H9 (cell line): ENCODE results near the gene HRNR. TPM values are rescaled to one million over a fixed set of nuclear protein-coding genes. Genes with fewer than 3 reads are reported as not detected.

Experiments used
- DNase-seq: peaks from one replicate; pipeline ENCODE4 v3.0.0-alpha.2; 2017
- H2AFZ ChIP-seq: one replicate; pipeline ENCODE4 v1.6.1; 2013; ENCODE audit warnings: mild to moderate bottlenecking, low read length, control low read depth, moderate library complexity
- H2AK5ac ChIP-seq: 2 replicates; pipeline ENCODE4 v1.6.1; 2013; ENCODE audit warnings: low read length, control low read depth, mixed read lengths; ENCODE audit not compliant: insufficient read length
- H2BK120ac ChIP-seq: one replicate; pipeline ENCODE4 v1.6.1; 2013; ENCODE audit warnings: low read depth, mild to moderate bottlenecking, low read length, control low read depth, inconsistent platforms; ENCODE audit not compliant: poor library complexity, severe bottlenecking
- H2BK12ac ChIP-seq: 2 replicates; pipeline ENCODE4 v1.6.1; 2013; ENCODE audit warnings: low read length, control low read depth, mixed read lengths, low read depth; ENCODE audit not compliant: insufficient read length
- H2BK15ac ChIP-seq: 2 replicates; pipeline ENCODE4 v1.6.1; 2013; ENCODE audit warnings: low read depth, low read length, control low read depth
- H2BK20ac ChIP-seq: one replicate; pipeline ENCODE4 v1.6.1; 2013; ENCODE audit warnings: low read depth, mild to moderate bottlenecking, low read length, control low read depth, inconsistent platforms; ENCODE audit not compliant: poor library complexity, severe bottlenecking
- H2BK5ac ChIP-seq: 2 replicates; pipeline ENCODE4 v1.6.1; 2013; ENCODE audit warnings: low read length, control low read depth, mixed read lengths; ENCODE audit not compliant: insufficient read length
- H3K14ac ChIP-seq: 2 replicates; pipeline ENCODE4 v1.6.1; 2013; ENCODE audit warnings: low read length, control low read depth; ENCODE audit not compliant: insufficient read depth
- H3K18ac ChIP-seq: 2 replicates; pipeline ENCODE4 v1.6.1; 2013; ENCODE audit warnings: low read depth, mild to moderate bottlenecking, mixed read lengths, low read length, control low read depth; ENCODE audit not compliant: insufficient read length
- H3K23ac ChIP-seq: 2 replicates; pipeline ENCODE4 v1.6.1; 2013; ENCODE audit warnings: low read length, control low read depth, mixed read lengths, low read depth; ENCODE audit not compliant: insufficient read length
- H3K23me2 ChIP-seq: 2 replicates; pipeline ENCODE4 v1.6.1; 2013; ENCODE audit warnings: low read depth, mild to moderate bottlenecking, mixed read lengths, low read length, control low read depth; ENCODE audit not compliant: insufficient read length, poor library complexity, severe bottlenecking
- H3K27ac ChIP-seq: 2 replicates; pipeline ENCODE4 v1.5.1; 2013; ENCODE audit warnings: low read length, control low read depth, mixed read lengths, low read depth; ENCODE audit not compliant: insufficient read length
- H3K27me3 ChIP-seq: 2 replicates; pipeline ENCODE4 v1.6.1; 2013; ENCODE audit warnings: low read length, control low read depth, inconsistent platforms; ENCODE audit not compliant: insufficient read depth
- H3K4ac ChIP-seq: 2 replicates; pipeline ENCODE4 v1.6.1; 2013; ENCODE audit warnings: low read depth, mild to moderate bottlenecking, control low read depth, inconsistent platforms, low read length, moderate library complexity
- H3K4me1 ChIP-seq: 2 replicates; pipeline ENCODE4 v1.6.1; 2013; ENCODE audit warnings: low read length, control low read depth, inconsistent platforms; ENCODE audit not compliant: insufficient read depth
- H3K4me2 ChIP-seq: 2 replicates; pipeline ENCODE4 v1.6.1; 2013; ENCODE audit warnings: low read length, control low read depth, mixed read lengths; ENCODE audit not compliant: insufficient read length, insufficient read depth
- H3K56ac ChIP-seq: 2 replicates; pipeline ENCODE4 v1.6.1; 2013; ENCODE audit warnings: low read depth, mild to moderate bottlenecking, mixed read lengths, low read length, control low read depth; ENCODE audit not compliant: insufficient read length
- H3K79me1 ChIP-seq: 2 replicates; pipeline ENCODE4 v1.6.1; 2013; ENCODE audit warnings: low read depth, mild to moderate bottlenecking, moderate library complexity, low read length, control low read depth, inconsistent platforms; ENCODE audit not compliant: insufficient read depth, poor library complexity, severe bottlenecking
- H3K79me2 ChIP-seq: 2 replicates; pipeline ENCODE4 v1.6.1; 2013; ENCODE audit warnings: low read length, control low read depth, inconsistent platforms; ENCODE audit not compliant: insufficient read depth
- H3K9ac ChIP-seq: 2 replicates; pipeline ENCODE4 v1.6.1; 2013; ENCODE audit warnings: low read length, control low read depth, mixed read lengths; ENCODE audit not compliant: insufficient read length; ENCODE audit errors: extremely low read depth
- H3K9me3 ChIP-seq: one replicate; pipeline ENCODE4 v1.6.1; 2013; ENCODE audit warnings: low read depth, low read length, inconsistent platforms; ENCODE audit not compliant: control insufficient read depth
- H3T11ph ChIP-seq: one replicate; pipeline ENCODE4 v1.6.1; 2013; ENCODE audit warnings: mild to moderate bottlenecking, low read length, control low read depth, inconsistent platforms
- H4K20me1 ChIP-seq: one replicate; pipeline ENCODE4 v1.6.1; 2013; ENCODE audit not compliant: control insufficient read depth, insufficient read length, insufficient read depth
- H4K5ac ChIP-seq: 2 replicates; pipeline ENCODE4 v1.6.1; 2013; ENCODE audit warnings: low read depth, mild to moderate bottlenecking, mixed read lengths, low read length, control low read depth; ENCODE audit not compliant: insufficient read length
- H4K8ac ChIP-seq: replicated peaks from 2 replicates; pipeline ENCODE4 v1.6.1; 2013; ENCODE audit warnings: low read length, control low read depth, mixed read lengths, low read depth; ENCODE audit not compliant: insufficient read length
- H4K91ac ChIP-seq: 2 replicates; pipeline ENCODE4 v1.6.1; 2013; ENCODE audit warnings: low read depth, mild to moderate bottlenecking, moderate library complexity, mixed read lengths, low read length, control low read depth; ENCODE audit not compliant: insufficient read length
- H3K27ac Mint-ChIP-seq, 3 experiments: 2 replicates in 2 of 3; 3 replicates in 1 of 3; pipeline ENCODE4 v1.8.0; 2020 to 2021; ENCODE audit warnings: mixed read lengths in 3 of 3, mild to moderate bottlenecking in 1 of 3, moderate library complexity in 1 of 3
- H3K27me3 Mint-ChIP-seq: 2 replicates; pipeline ENCODE4 v1.8.0; 2021; ENCODE audit warnings: low read depth, mild to moderate bottlenecking, moderate library complexity, mixed read lengths
- H3K36me3 Mint-ChIP-seq, 3 experiments: 2 replicates in 2 of 3; 3 replicates in 1 of 3; pipeline ENCODE4 v1.8.0; 2020 to 2021; ENCODE audit warnings: low read depth in 3 of 3, mixed read lengths in 3 of 3; ENCODE audit not compliant: insufficient read depth in 1 of 3
- H3K4me1 Mint-ChIP-seq, 2 experiments: 2 replicates each; pipeline ENCODE4 v1.8.0; 2020; ENCODE audit warnings: mixed read lengths in 2 of 2
- H3K4me3 Mint-ChIP-seq, 2 experiments: 2 replicates in 1 of 2; 3 replicates in 1 of 2; pipeline ENCODE4 v1.8.0; 2020 to 2021; ENCODE audit warnings: mild to moderate bottlenecking in 2 of 2, mixed read lengths in 2 of 2, moderate library complexity in 1 of 2
- H3K9me3 Mint-ChIP-seq, 2 experiments: 2 replicates in 1 of 2; 3 replicates in 1 of 2; pipeline ENCODE4 v1.8.0; 2020; ENCODE audit warnings: mild to moderate bottlenecking in 2 of 2, mixed read lengths in 2 of 2, moderate library complexity in 1 of 2
- WGBS: extraction: QIAGEN DNeasy Blood & Tissue Kit; methylation state at CpG from one replicate; pipeline ENCODE4 v1.1.7; 2013; ENCODE audit warnings: missing lambda C conversion rate, low lambda C conversion rate, mixed read lengths; ENCODE audit not compliant: insufficient read length; ENCODE audit errors: extremely low coverage; 5-methylcytosine and 5-hydroxymethylcytosine counted together
- total RNA-seq: library from RNA; stranded (reverse); gene quantifications from 2 replicates; pipeline ENCODE4 v1.2.1, GENCODE V29; 2021
- TF ChIP-seq, protein P1 (sequence below): fragments of 200-600 bp; sonication (generic); conservative IDR thresholded peaks from 3 replicates; pipeline ENCODE4 v1.8.0; 2021; ENCODE audit warnings: antibody characterized with exemption, mild to moderate bottlenecking

Gene HRNR
- total RNA-seq, 1 experiment from 2014 or later = not detected

DNA sequence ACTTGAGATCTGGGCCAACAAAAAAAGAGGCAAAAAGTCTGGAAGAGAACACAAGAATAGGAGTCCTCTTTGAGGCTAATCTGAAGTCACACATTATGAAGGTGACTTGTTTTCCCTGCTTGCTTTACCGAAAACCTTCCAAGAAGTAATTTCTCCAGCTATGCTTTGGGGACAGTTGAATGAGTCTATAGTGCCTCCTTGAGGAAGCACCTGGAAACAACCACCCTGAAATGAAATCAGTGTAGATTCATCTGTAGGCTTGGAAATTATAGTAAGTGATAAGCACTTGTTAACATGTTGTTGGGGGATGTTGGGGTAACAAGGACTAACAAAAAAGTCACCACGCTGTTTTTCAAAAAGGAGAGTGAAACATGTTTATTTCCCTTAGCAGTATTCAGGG is 41.6 kb downstream of the HRNR start:
- H3K4me1 Mint-ChIP-seq = no peaks in the 10 kb centered on the region
- Histone ChIP-seq H3K27ac (no peak overlapping the region), H3K9ac (no peak overlapping the region), H3K27me3 (no peaks in the 10 kb centered on the region), H3K4ac (no peak overlapping the region), H3K23me2 (no peaks in the 10 kb centered on the region), H3K56ac (no peak overlapping the region), H2BK20ac (no peak overlapping the region), H2AFZ (no peak overlapping the region), H2BK120ac (no peak overlapping the region), H3K23ac (no peak overlapping the region), H2BK15ac (no peak overlapping the region), H2AK5ac (no peak overlapping the region), H3K18ac (no peak overlapping the region), H2BK12ac (no peak overlapping the region), H4K91ac (no peak overlapping the region), H3K4me2 (no peak overlapping the region), H3K79me1 (no peaks in the 10 kb centered on the region), H3K79me2 (no peaks in the 10 kb centered on the region), H2BK5ac (no peak overlapping the region), H4K8ac (no peak overlapping the region), H3K14ac (no peak overlapping the region), H4K5ac (no peak overlapping the region), H3K4me1 (no peaks in the 10 kb centered on the region), H3K9me3 (peaks cover 34% of the 10 kb centered on the region), H4K20me1 (no peaks in the 10 kb centered on the region), H3T11ph (no peak overlapping the region)
- peaks cover 44 to 92% of the 10 kb centered on the region in 2 experiments for H3K9me3 Mint-ChIP-seq
- no peak overlapping the region for H3K4me3 Mint-ChIP-seq
- TF ChIP-seq, protein P1, sequence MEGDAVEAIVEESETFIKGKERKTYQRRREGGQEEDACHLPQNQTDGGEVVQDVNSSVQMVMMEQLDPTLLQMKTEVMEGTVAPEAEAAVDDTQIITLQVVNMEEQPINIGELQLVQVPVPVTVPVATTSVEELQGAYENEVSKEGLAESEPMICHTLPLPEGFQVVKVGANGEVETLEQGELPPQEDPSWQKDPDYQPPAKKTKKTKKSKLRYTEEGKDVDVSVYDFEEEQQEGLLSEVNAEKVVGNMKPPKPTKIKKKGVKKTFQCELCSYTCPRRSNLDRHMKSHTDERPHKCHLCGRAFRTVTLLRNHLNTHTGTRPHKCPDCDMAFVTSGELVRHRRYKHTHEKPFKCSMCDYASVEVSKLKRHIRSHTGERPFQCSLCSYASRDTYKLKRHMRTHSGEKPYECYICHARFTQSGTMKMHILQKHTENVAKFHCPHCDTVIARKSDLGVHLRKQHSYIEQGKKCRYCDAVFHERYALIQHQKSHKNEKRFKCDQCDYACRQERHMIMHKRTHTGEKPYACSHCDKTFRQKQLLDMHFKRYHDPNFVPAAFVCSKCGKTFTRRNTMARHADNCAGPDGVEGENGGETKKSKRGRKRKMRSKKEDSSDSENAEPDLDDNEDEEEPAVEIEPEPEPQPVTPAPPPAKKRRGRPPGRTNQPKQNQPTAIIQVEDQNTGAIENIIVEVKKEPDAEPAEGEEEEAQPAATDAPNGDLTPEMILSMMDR = no peak; the same call in 2 of the 3 replicates
- H3K36me3 Mint-ChIP-seq = peaks cover 0 to 10% (median 0%) of the 10 kb centered on the region in 3 experiments; a peak in 3 of 7 replicates
- WGBS = no CpG with 5 or more reads among the region's 2 CpGs
- DNase-seq = no peak
- no peaks in the 10 kb centered on the region; the same call in 1 of the 2 replicates for H3K27me3 Mint-ChIP-seq
- no peak overlapping the region for H3K27ac Mint-ChIP-seq
